ENCODE data around the gene SEMA6D.

GRCh38 chr15:47757331-47757730, 40.0 kb downstream of the SEMA6D start:
- no peak for TF ChIP-seq POLR2A (IDR thresholded peaks at IDR 0.05)
- TF ChIP-seq, protein P1, sequence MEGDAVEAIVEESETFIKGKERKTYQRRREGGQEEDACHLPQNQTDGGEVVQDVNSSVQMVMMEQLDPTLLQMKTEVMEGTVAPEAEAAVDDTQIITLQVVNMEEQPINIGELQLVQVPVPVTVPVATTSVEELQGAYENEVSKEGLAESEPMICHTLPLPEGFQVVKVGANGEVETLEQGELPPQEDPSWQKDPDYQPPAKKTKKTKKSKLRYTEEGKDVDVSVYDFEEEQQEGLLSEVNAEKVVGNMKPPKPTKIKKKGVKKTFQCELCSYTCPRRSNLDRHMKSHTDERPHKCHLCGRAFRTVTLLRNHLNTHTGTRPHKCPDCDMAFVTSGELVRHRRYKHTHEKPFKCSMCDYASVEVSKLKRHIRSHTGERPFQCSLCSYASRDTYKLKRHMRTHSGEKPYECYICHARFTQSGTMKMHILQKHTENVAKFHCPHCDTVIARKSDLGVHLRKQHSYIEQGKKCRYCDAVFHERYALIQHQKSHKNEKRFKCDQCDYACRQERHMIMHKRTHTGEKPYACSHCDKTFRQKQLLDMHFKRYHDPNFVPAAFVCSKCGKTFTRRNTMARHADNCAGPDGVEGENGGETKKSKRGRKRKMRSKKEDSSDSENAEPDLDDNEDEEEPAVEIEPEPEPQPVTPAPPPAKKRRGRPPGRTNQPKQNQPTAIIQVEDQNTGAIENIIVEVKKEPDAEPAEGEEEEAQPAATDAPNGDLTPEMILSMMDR (IDR thresholded peaks at IDR 0.05): no peak
